Left lung (tissue), 10 donors: ENCODE results near the gene DHX38. TPM values are rescaled to one million over a fixed set of nuclear protein-coding genes. Genes with fewer than 3 reads are reported as not detected.
A peak's percentile ranks its signal among the peaks of the same experiment; 100 is the strongest.

Source experiments
- ATAC-seq: fragments of 200-7000 bp; cut with Tn5 transposase; one replicate; pipeline ENCODE4 v1.9.1; 2020; ENCODE audit warnings: moderate library complexity
- DNase-seq, 4 donors: peaks; one replicate each; pipeline ENCODE4 v3.0.0-alpha.2; 2013 to 2020
- H3K27ac ChIP-seq, 2 donors: fragments of 200-600 bp; sonication (generic) in 1 of 2; one replicate each; pipeline versions ENCODE4 v1.5.0 to v1.8.0; 2020 to 2021
- H3K27me3 ChIP-seq, 2 donors: fragments of 200-600 bp; sonication (generic) in 1 of 2; one replicate each; pipeline versions ENCODE4 v1.5.0 to v1.8.0; 2020 to 2021
- H3K36me3 ChIP-seq, 2 donors: fragments of 200-600 bp; sonication (generic) in 1 of 2; one replicate each; pipeline versions ENCODE4 v1.5.0 to v1.8.0; 2020 to 2021
- H3K4me1 ChIP-seq, 2 donors: fragments of 200-600 bp; one replicate each; pipeline ENCODE4 v1.8.0; 2021
- H3K4me3 ChIP-seq, 2 donors: fragments of 200-600 bp; sonication (generic) in 1 of 2; one replicate each; pipeline versions ENCODE4 v1.5.0 to v1.8.0; 2020 to 2021; ENCODE audit warnings: mild to moderate bottlenecking in 1 of 2
- H3K9me3 ChIP-seq, 2 donors: fragments of 200-600 bp; sonication (generic) in 1 of 2; one replicate each; pipeline versions ENCODE4 v1.5.0 to v1.8.0; 2020 to 2021
- CTCF ChIP-seq, 2 donors: fragments of 200-600 bp; sonication (generic) in 1 of 2; IDR thresholded peaks; one replicate each; pipeline versions ENCODE4 v1.5.0 to v1.8.0; 2021; ENCODE audit warnings: antibody characterized with exemption in 2 of 2
- intact Hi-C, 2 donors: fragments of 100-400 bp; cut with DNase I; formaldehyde crosslinking; loops; one replicate each; pipeline versions ENCODE4 v1.11.2 to v1.14.2; 2022
- polyA plus RNA-seq, 6 donors: library from polyadenylated mRNA; unstranded; fragments of 120-200 nt; gene quantifications; one replicate each; pipeline ENCODE4 v1.2.1, GENCODE V29; 2013; ENCODE audit not compliant: insufficient read length in 6 of 6
- total RNA-seq, 2 donors: library from RNA; stranded (reverse); fragmentation: NEBNext Ultra II Directional; extraction: Animal tissue kit (Norgen Biotek cat#: 25700); gene quantifications; one replicate each; pipeline ENCODE4 v1.2.1, GENCODE V29; 2021
- donor health status: DM: no; HTN: yes; CAD: no.
- donor health status: DM: no; HTN: no; CAD: no.

DHX38 gene
- total and polyA plus RNA-seq, 8 donors = 41.5 to 81.6 (median 75.4) TPM

GRCh38 chr16:72084445-72084844, 9.2 kb upstream of the DHX38 start:
- Histone ChIP-seq H3K36me3 (peaks cover 0 to 55% of the 10 kb centered on the region in 2 donors), H3K9me3 (peaks cover 0 to 13% of the 10 kb centered on the region in 2 donors), H3K4me3 (no peak overlapping the region), H3K27ac (no peak overlapping the region), H3K27me3 (no peaks in the 10 kb centered on the region), H3K4me1 (no peaks in the 10 kb centered on the region)
- ATAC-seq = no peak
- intact Hi-C loops = no loop called here
- no peak for DNase-seq
- no peak for TF ChIP-seq CTCF (IDR thresholded peaks at IDR 0.05)

GRCh38 chr16:72085002-72085401, 8.6 kb upstream of the DHX38 start:
- ATAC-seq = no peak
- peaks cover 0 to 61% of the 10 kb centered on the region in 2 donors for H3K36me3 ChIP-seq

DNA sequence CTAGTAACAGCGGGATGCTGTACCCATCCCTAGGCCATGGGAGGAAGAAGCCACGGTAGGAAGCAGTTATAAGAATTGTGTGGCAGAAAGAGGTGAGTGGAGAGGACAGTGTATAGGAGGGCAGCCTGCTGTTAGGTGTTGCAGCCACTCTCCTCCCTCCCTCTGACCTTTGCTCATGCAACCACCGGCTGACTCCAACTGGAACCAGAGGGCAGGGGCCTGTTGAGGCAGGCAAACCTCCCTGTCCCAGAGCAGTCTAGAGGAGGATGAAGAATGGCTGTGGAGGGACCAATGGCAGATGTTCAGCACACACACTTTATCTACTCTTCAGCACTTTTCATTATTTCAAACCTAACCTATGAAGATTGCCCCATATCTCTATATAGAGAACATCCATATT, 2.4 kb upstream of the DHX38 start:
- Histone ChIP-seq H3K27me3 (no peaks in the 10 kb centered on the region), H3K9me3 (no peaks in the 10 kb centered on the region), H3K4me1 (peaks cover 18 to 42% of the 10 kb centered on the region in 2 donors), H3K4me3 (no peak overlapping the region), H3K36me3 (peaks cover 0 to 45% of the 10 kb centered on the region in 2 donors), H3K27ac (no peak overlapping the region)
- no peak for DNase-seq
- ATAC-seq = no peak
- no peak for TF ChIP-seq CTCF (IDR thresholded peaks at IDR 0.05)
- intact Hi-C loops = loop anchor here in 1 of 2 donors (10.0 kb wide), 1 partner anchor 76 kb away; no protein-coding TSS in a partner anchor

More at GRCh38 chr16:72085002-72085401, 8.6 kb upstream of the DHX38 start:
- DNase-seq = no peak
- H3K4me1 ChIP-seq = no peaks in the 10 kb centered on the region
- H3K27me3 ChIP-seq = no peaks in the 10 kb centered on the region
- H3K4me3 ChIP-seq = no peak overlapping the region
- no peak overlapping the region for H3K27ac ChIP-seq
- peaks cover 0 to 13% of the 10 kb centered on the region in 2 donors for H3K9me3 ChIP-seq
- intact Hi-C loops = no loop called here
- no peak for TF ChIP-seq CTCF (IDR thresholded peaks at IDR 0.05)

GRCh38 chr16:72092832-72093447, 707 bp upstream of the DHX38 start:
- Histone ChIP-seq H3K36me3 (peaks cover 0 to 47% of the 10 kb centered on the region in 2 donors), H3K4me1 (peaks cover 18 to 46% of the 10 kb centered on the region in 2 donors), H3K9me3 (no peaks in the 10 kb centered on the region), H3K27ac (peak overlapping the region; percentile 89 to 92), H3K4me3 (peak overlapping the region; percentile 75 to 93), H3K27me3 (no peaks in the 10 kb centered on the region)
- ATAC-seq (peak; percentile 48), DNase-seq (peak in 2 of 4 donors; percentile 7 to 26)
- intact Hi-C loops = loop anchor here in 1 of 2 donors (10.0 kb wide), 1 partner anchor 78 kb away; no protein-coding TSS in a partner anchor
- TF ChIP-seq CTCF (IDR thresholded peaks at IDR 0.05) = no peak

- DNase-seq (peak in 1 of 4 donors; percentile 12), ATAC-seq (peak; percentile 2)
- no peak for TF ChIP-seq CTCF (IDR thresholded peaks at IDR 0.05)
- Histone ChIP-seq H3K36me3 (peaks cover 0 to 47% of the 10 kb centered on the region in 2 donors), H3K27me3 (no peaks in the 10 kb centered on the region), H3K9me3 (no peaks in the 10 kb centered on the region), H3K4me1 (peaks cover 18 to 46% of the 10 kb centered on the region in 2 donors), H3K27ac (peak overlapping the region; percentile 89 to 92), H3K4me3 (peak overlapping the region; percentile 75 to 93)
- intact Hi-C loops = loop anchor here in 1 of 2 donors (10.0 kb wide), 1 partner anchor 79 kb away; no protein-coding TSS in a partner anchor
Measured at GRCh38 chr16:72094266-72094610, 591 bp downstream of the DHX38 start.
